Prostate gland (tissue), 2 donors: ENCODE data around the gene UROD. TPM values are rescaled to one million over a fixed set of nuclear protein-coding genes. Genes with fewer than 3 reads are reported as not detected.

Experiments used
- DNase-seq: peaks from one replicate; pipeline ENCODE4 v3.0.0-alpha.2; 2019; ENCODE audit warnings: low spot score
- H3K27ac ChIP-seq, 2 donors: fragments of 200-600 bp; sonication (generic); 2 replicates each; pipeline ENCODE4 v1.5.1; 2017 to 2019
- H3K27me3 ChIP-seq: fragments of 200-600 bp; sonication (generic); replicated peaks from 2 replicates; pipeline ENCODE4 v1.5.1; 2019; ENCODE audit not compliant: insufficient read depth
- H3K36me3 ChIP-seq, 2 donors: fragments of 200-600 bp; sonication (generic); 1 replicate in 1 of 2; 2 replicates in 1 of 2; pipeline versions ENCODE4 v1.5.1 to v1.8.1; 2017 to 2019
- H3K4me1 ChIP-seq: fragments of 200-600 bp; sonication (generic); replicated peaks from 2 replicates; pipeline ENCODE4 v1.5.1; 2019
- H3K4me3 ChIP-seq, 2 donors: fragments of 200-600 bp; sonication (generic); 2 replicates each; pipeline ENCODE4 v1.5.1; 2017 to 2019
- H3K9me3 ChIP-seq: fragments of 200-600 bp; sonication (generic); 2 replicates; pipeline ENCODE4 v1.5.1; 2017
- POLR2A ChIP-seq: fragments of 450-650 bp; IDR thresholded peaks from one replicate; pipeline ENCODE4 v1.6.1; 2016; ENCODE audit warnings: antibody characterized with exemption, mild to moderate bottlenecking
- POLR2AphosphoS5 ChIP-seq: sonication (generic); formaldehyde crosslinking; IDR thresholded peaks from one replicate; pipeline ENCODE4 v1.6.1; 2017; ENCODE audit warnings: antibody characterized with exemption
- WGBS: methylation state at CpG from one replicate; pipeline ENCODE4 v1.1.5; 2018; 5-methylcytosine and 5-hydroxymethylcytosine counted together
- intact Hi-C: fragments of 100-400 bp; cut with DNase I; formaldehyde crosslinking; loops from one replicate; pipeline ENCODE4 v1.14.2; 2022
- total RNA-seq, 2 donors: library from RNA; depleted of rRNA; stranded (reverse); fragments of >200 nt; gene quantifications; one replicate each; pipeline ENCODE4 v1.1.0, GENCODE V29; 2016
- TF ChIP-seq, protein P1 (sequence below), 4 experiments: fragments of 200-600 bp in 2 of 4; fragments of 450-650 bp in 2 of 4; sonication (generic) in 2 of 4; IDR thresholded peaks; 1 replicate in 3 of 4; 2 replicates in 1 of 4; pipeline ENCODE4 v1.5.1; 2016 to 2019; ENCODE audit warnings: antibody characterized with exemption in 4 of 4, mild to moderate bottlenecking in 2 of 4, moderate library complexity in 2 of 4

Gene UROD
- total RNA-seq, 2 donors from 2014 or later, result 57.7 to 152 TPM

- Histone ChIP-seq H3K36me3 (no peaks in the 10 kb centered on the region), H3K9me3 (no peaks in the 10 kb centered on the region), H3K4me3 (no peak overlapping the region), H3K27me3 (no peaks in the 10 kb centered on the region), H3K4me1 (no peaks in the 10 kb centered on the region), H3K27ac (no peak overlapping the region)
- DNase-seq, result no peak
- intact Hi-C loops, result no loop called here
- TF ChIP-seq POLR2AphosphoS5 (no peak), POLR2A (no peak)
- TF ChIP-seq, protein P1, sequence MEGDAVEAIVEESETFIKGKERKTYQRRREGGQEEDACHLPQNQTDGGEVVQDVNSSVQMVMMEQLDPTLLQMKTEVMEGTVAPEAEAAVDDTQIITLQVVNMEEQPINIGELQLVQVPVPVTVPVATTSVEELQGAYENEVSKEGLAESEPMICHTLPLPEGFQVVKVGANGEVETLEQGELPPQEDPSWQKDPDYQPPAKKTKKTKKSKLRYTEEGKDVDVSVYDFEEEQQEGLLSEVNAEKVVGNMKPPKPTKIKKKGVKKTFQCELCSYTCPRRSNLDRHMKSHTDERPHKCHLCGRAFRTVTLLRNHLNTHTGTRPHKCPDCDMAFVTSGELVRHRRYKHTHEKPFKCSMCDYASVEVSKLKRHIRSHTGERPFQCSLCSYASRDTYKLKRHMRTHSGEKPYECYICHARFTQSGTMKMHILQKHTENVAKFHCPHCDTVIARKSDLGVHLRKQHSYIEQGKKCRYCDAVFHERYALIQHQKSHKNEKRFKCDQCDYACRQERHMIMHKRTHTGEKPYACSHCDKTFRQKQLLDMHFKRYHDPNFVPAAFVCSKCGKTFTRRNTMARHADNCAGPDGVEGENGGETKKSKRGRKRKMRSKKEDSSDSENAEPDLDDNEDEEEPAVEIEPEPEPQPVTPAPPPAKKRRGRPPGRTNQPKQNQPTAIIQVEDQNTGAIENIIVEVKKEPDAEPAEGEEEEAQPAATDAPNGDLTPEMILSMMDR (IDR thresholded peaks at IDR 0.05), result no peak
- WGBS, result 93% methylated on average over 8 of the region's 8 CpGs
Measured at GRCh38 chr1:45038661-45039364, 26.8 kb downstream of the UROD start.

- Histone ChIP-seq H3K9me3 (no peaks in the 10 kb centered on the region), H3K27me3 (no peaks in the 10 kb centered on the region), H3K4me1 (no peaks in the 10 kb centered on the region), H3K36me3 (no peaks in the 10 kb centered on the region), H3K27ac (no peak overlapping the region), H3K4me3 (no peak overlapping the region)
- WGBS, result 95% methylated on average over 5 of the region's 5 CpGs
- intact Hi-C loops, result no loop called here
- DNase-seq, result no peak
- TF ChIP-seq, protein P1 (IDR thresholded peaks at IDR 0.05), result no peak
- TF ChIP-seq POLR2AphosphoS5 (no peak), POLR2A (no peak)
Measured at GRCh38 chr1:45040297-45040696, 28.2 kb downstream of the UROD start.

DNA sequence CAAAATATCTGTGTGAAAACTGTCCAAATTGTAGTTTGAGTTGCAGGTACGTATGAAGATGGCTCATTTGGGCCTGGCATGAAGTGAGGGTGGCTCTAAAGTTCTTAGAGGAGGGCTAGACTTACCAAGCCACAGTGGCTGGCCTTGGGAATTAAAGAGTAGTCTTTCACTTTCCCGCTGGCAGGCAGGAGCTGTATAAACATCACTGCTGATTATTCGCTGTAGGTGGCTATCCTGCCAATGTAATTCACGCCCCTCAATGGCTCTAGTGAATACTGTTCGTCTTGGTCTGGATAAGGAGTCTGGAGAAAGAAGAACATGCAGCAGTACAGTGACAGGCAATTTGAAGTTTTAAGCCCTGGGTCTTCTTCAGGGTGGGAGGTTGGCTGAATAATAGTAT is 31.0 kb downstream of the UROD start:
- no peaks in the 10 kb centered on the region for H3K36me3 ChIP-seq
- H3K4me1 ChIP-seq, result no peaks in the 10 kb centered on the region
- H3K27me3 ChIP-seq, result no peaks in the 10 kb centered on the region
- no peak overlapping the region for H3K4me3 ChIP-seq
- intact Hi-C loops, result no loop called here
- no peak for TF ChIP-seq POLR2A
- TF ChIP-seq, protein P1 (IDR thresholded peaks at IDR 0.05), result no peak
- TF ChIP-seq POLR2AphosphoS5, result no peak
- H3K27ac ChIP-seq, result no peak overlapping the region
- H3K9me3 ChIP-seq, result no peaks in the 10 kb centered on the region
- no peak for DNase-seq
- 85% methylated on average over 5 of the region's 5 CpGs for WGBS

GRCh38 chr1:45044916-45045315 is 32.9 kb downstream of the UROD start:
- WGBS, result 89% methylated on average over 1 of the region's 1 CpG
- no peak for DNase-seq
- no peak overlapping the region for H3K4me3 ChIP-seq
- TF ChIP-seq, protein P1 (IDR thresholded peaks at IDR 0.05), result no peak
- TF ChIP-seq POLR2A, result no peak
- no peak for TF ChIP-seq POLR2AphosphoS5
- intact Hi-C loops, result no loop called here
- no peaks in the 10 kb centered on the region for H3K27me3 ChIP-seq
- no peak overlapping the region for H3K27ac ChIP-seq
- no peaks in the 10 kb centered on the region for H3K4me1 ChIP-seq
- H3K36me3 ChIP-seq, result no peaks in the 10 kb centered on the region
- no peaks in the 10 kb centered on the region for H3K9me3 ChIP-seq

- H3K27ac ChIP-seq, result no peak overlapping the region
- H3K27me3 ChIP-seq, result no peaks in the 10 kb centered on the region
- H3K4me1 ChIP-seq, result no peaks in the 10 kb centered on the region
- DNase-seq, result no peak
- H3K36me3 ChIP-seq, result no peaks in the 10 kb centered on the region
- TF ChIP-seq POLR2A (no peak), POLR2AphosphoS5 (no peak)
- TF ChIP-seq, protein P1 (IDR thresholded peaks at IDR 0.05), result no peak
- WGBS, result 96% methylated on average over 5 of the region's 5 CpGs
- H3K4me3 ChIP-seq, result no peak overlapping the region
- intact Hi-C loops, result no loop called here
- no peaks in the 10 kb centered on the region for H3K9me3 ChIP-seq
Measured at GRCh38 chr1:45047032-45047431, 35.0 kb downstream of the UROD start.
